Stomach smooth muscle (tissue), 2 donors: ENCODE measurements around the gene ADAMTS9.

ENCODE experiments used
- H3K27ac ChIP-seq: one replicate; pipeline ENCODE4 v1.7.0; 2013; ENCODE audit warnings: mild to moderate bottlenecking, low read length, inconsistent platforms
- H3K27me3 ChIP-seq, 2 donors: one replicate each; pipeline ENCODE4 v1.7.0; 2013; ENCODE audit warnings: low read length in 2 of 2; ENCODE audit not compliant: insufficient read depth in 2 of 2, control insufficient read depth in 1 of 2
- H3K36me3 ChIP-seq, 2 donors: one replicate each; pipeline ENCODE4 v1.7.0; 2013; ENCODE audit warnings: low read length in 2 of 2; ENCODE audit not compliant: control insufficient read depth in 2 of 2, insufficient read depth in 2 of 2
- H3K4me1 ChIP-seq: one replicate; pipeline ENCODE4 v1.7.0; 2013; ENCODE audit warnings: low read length; ENCODE audit not compliant: control insufficient read depth, insufficient read depth
- H3K4me3 ChIP-seq, 2 donors: one replicate each; pipeline ENCODE4 v1.7.0; 2013; ENCODE audit warnings: low read length in 2 of 2
- H3K9ac ChIP-seq, 2 donors: one replicate each; pipeline ENCODE4 v1.7.0; 2013; ENCODE audit warnings: low read length in 2 of 2, mild to moderate bottlenecking in 1 of 2
- H3K9me3 ChIP-seq, 2 donors: one replicate each; pipeline ENCODE4 v1.7.0; 2013; ENCODE audit warnings: low read length in 2 of 2; ENCODE audit not compliant: control insufficient read depth in 2 of 2
- donor health status: healthy.
- donor health status: Pancreatic carcinoma.

ADAMTS9 gene

DNA sequence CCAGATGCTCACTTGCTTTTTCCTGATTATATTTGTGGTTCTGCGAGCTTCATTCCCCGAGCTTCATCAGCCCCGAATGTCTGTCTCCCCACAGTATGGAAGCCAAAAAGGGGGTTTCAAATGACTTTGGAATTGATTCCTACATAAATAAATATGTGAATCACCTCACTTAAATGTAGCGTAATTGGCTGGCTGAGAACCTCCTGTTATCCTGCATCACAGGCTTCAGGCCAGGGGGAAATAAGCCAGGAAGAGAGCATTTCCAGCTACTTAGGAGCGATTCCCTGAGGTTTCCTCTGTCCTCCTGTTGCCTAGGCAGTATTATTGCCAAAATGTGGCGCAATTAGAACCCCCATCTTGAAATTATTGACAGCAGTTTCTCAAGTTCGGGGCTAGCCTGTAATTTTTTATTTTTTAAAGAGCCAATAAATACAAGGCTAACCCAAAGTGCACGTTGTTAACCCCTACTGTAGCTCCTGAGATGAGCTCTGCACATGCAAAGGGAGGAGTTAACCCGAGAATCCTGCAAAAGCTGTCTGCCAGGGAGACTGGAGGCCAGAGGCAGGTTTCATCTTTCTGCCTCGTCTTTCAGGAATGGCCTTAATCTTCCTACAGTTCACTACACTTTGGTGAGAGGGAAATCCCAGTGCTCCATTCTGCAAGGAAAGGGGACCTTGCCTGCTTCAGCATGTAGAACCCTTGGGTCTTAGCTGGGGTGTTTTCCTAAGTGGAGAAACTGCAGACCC lies 148.2 kb downstream of the ADAMTS9 start:
- Histone ChIP-seq H3K27me3 (no peaks in the 10 kb centered on the region), H3K27ac (peak overlapping the region; percentile 41), H3K4me1 (peaks cover 21% of the 10 kb centered on the region), H3K4me3 (peak overlapping the region; percentile 29 to 49), H3K9ac (no peak overlapping the region), H3K36me3 (peaks cover 2 to 7% of the 10 kb centered on the region in 2 donors), H3K9me3 (no peaks in the 10 kb centered on the region)

DNA sequence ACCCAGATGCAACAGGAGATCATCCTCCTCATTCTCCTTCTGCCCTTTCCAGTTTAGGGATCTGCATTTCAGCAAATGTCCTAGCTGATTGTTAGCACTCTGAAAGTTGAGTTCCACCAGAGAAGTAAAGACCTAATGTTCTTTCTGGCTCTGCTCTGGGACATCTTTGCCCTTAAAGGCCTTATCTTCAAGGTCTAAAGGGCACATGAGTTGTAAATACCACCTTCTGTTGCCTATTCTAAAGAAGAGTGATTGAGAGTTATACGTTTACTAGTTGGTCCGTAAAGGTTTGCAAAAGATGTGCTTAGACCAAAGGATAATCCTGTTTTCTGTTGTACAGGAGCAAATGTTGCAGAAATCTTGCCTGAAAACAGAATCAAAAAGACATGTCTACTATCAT lies 151.6 kb downstream of the ADAMTS9 start:
- Histone ChIP-seq H3K27me3 (no peaks in the 10 kb centered on the region), H3K36me3 (peaks cover 2 to 5% of the 10 kb centered on the region in 2 donors), H3K4me3 (no peak overlapping the region), H3K9me3 (no peaks in the 10 kb centered on the region), H3K27ac (no peak overlapping the region), H3K9ac (no peak overlapping the region), H3K4me1 (peaks cover 21% of the 10 kb centered on the region)

DNA sequence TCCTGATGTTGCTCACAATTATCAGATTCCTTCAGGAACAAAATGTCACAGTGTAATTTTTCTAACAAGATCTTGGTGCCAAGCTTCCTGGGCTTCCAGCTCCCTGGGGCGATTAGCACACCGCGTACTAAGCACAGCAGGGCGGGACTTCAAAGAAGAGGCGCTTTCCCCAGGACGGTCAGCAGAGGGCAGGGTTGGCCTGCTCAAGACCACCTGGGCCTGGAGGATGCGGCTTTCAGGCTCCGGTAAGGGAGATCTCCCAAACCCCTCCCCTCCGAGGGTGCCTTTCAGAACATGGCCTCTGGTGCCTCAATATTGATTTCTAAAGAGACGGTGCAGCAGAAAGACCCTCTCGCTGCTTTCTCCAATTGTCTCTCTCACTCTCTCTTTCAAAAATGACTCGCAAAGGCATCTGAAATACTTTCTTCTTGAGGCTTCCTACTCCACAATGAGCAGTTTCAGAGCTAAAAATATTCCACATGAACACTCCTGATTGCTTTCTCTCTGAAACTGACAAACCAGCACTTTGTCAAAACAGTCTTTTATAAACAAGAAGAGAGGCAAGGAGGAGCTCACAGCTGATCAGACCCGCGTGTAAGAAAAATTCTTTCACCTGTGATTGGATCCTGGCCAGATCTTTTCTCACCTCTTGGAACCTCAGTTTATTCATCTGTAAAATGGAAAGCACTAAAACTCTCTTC lies 154.0 kb downstream of the ADAMTS9 start:
- Histone ChIP-seq H3K4me3 (peak overlapping the region; percentile 15 to 50), H3K36me3 (no peaks in the 10 kb centered on the region), H3K9ac (peak overlapping the region; percentile 6 to 39), H3K9me3 (no peaks in the 10 kb centered on the region), H3K27ac (no peak overlapping the region), H3K4me1 (peaks cover 10% of the 10 kb centered on the region), H3K27me3 (no peaks in the 10 kb centered on the region)

DNA sequence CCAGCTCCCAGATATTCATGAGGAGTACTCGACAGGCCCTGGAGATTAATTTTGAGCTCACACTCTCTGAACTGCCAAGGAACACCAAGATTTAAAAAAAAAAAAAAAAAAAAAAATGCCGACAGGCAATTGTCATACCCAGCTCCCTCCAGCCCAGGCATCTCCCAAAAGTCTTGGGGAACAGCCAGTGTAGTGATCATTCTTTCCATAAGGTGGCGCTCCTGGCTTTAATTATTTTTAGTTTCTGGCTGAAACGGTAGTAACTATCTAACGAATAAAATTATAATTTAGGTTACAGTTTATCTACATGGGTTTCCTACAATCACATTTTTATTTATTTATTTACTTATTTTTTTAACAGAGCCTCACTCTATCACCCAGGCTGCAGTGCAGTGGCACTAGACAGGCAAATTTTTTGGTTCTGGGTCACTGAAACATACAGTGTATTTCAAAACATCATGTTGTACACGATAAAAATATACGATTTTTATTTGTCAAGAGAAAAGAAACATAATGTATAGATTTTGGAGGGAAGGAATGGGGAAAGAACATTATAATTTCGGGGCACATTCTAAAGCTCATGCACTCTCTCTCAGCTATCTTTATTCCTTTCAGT lies 157.3 kb downstream of the ADAMTS9 start:
- H3K27me3 ChIP-seq: no peaks in the 10 kb centered on the region
- H3K9me3 ChIP-seq: no peaks in the 10 kb centered on the region
- H3K27ac ChIP-seq: no peak overlapping the region
- H3K9ac ChIP-seq: no peak overlapping the region
- H3K36me3 ChIP-seq: peaks cover 0 to 3% of the 10 kb centered on the region in 2 donors
- peaks cover 7% of the 10 kb centered on the region for H3K4me1 ChIP-seq
- no peak overlapping the region for H3K4me3 ChIP-seq

DNA sequence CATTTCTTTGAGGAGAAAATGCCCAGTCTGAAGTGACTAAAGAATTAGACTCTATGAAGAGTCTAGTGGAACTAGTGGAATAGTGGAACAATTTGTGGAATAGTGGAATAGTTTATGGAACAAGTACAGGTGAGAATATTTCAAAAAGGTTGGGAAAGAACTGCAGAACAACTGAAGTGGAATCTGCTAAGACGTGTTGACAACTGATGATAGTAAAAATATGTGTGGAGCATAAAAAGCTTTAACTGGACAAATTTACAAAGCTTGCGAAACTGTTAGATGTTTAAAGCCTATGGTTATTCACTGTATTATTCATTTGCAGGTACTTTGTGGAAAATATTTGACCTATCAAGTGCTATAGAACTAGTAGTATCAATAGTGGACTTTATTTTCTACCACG lies 164.5 kb downstream of the ADAMTS9 start:
- peaks cover 3 to 4% of the 10 kb centered on the region in 2 donors for H3K36me3 ChIP-seq

DNA sequence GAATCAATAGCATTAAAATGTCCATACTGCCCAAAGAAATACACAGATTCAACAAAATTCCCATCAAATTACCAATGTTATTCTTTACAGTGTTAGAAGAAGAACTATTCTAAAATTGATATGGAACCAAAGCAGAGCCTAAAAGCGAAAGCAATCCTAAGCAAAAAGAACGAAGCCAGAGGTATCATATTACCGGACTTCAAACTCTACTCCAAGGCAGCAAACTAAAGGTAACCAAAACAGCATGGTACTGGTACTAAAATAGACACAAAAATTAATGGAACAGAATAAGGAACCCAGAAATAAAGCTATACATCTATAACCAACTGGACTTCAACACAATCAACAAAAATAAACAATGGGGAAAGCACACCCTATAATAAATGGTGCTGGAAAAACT lies 167.5 kb downstream of the ADAMTS9 start:
- H3K27ac ChIP-seq: no peak overlapping the region
- no peaks in the 10 kb centered on the region for H3K4me1 ChIP-seq
- H3K27me3 ChIP-seq: no peaks in the 10 kb centered on the region
- H3K9ac ChIP-seq: no peak overlapping the region
- no peaks in the 10 kb centered on the region for H3K9me3 ChIP-seq
- peaks cover 0 to 8% of the 10 kb centered on the region in 2 donors for H3K36me3 ChIP-seq
- no peak overlapping the region for H3K4me3 ChIP-seq

More for the DNA sequence above, 164.5 kb downstream of the ADAMTS9 start:
- H3K9ac ChIP-seq: no peak overlapping the region
- no peak overlapping the region for H3K27ac ChIP-seq
- H3K9me3 ChIP-seq: no peaks in the 10 kb centered on the region
- H3K27me3 ChIP-seq: no peaks in the 10 kb centered on the region
- no peak overlapping the region for H3K4me3 ChIP-seq
- no peaks in the 10 kb centered on the region for H3K4me1 ChIP-seq

DNA sequence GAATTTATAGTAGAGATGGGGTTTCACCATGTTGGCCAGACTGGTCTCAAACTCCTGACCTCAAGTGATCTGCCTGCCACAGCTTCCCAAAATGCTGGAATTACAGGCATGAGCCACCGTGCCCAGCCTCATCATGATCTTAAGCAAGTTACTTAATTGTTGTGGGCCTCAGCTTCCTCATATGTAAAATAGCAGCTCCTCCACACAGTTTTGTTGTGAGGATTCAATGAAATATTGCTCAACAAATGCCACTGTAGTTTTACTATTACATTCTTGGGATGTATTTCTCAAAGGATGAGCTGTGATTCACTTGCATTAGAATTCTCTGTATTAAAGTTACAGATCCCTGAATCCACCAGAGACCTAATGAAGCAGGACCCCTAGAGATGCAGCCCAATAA lies 168.8 kb downstream of the ADAMTS9 start:
- no peak overlapping the region for H3K9ac ChIP-seq
- H3K9me3 ChIP-seq: no peaks in the 10 kb centered on the region
- no peak overlapping the region for H3K4me3 ChIP-seq
- no peaks in the 10 kb centered on the region for H3K27me3 ChIP-seq
- no peaks in the 10 kb centered on the region for H3K4me1 ChIP-seq
- H3K36me3 ChIP-seq: peaks cover 0 to 8% of the 10 kb centered on the region in 2 donors
- H3K27ac ChIP-seq: no peak overlapping the region

DNA sequence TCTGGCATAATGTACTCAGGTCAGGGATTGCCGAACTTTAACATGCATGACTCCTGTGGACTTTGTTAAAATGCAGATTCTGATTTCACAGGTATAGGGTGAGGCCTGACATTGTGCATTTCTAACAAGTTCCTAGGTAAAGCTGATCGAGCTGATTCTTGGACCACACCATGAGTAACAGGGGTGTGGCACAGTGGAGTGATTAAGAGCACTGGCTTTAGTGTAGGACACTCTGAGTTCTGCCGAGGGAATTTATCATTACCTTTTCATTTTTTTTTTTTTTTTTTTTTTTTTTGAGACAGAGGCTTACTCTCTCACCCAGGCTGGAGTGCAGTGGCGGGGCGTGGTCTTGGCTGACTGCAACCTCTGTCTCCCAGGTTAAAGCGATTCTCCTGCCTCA lies 169.3 kb downstream of the ADAMTS9 start:
- Histone ChIP-seq H3K27ac (no peak overlapping the region), H3K4me1 (no peaks in the 10 kb centered on the region), H3K27me3 (no peaks in the 10 kb centered on the region), H3K9me3 (no peaks in the 10 kb centered on the region), H3K4me3 (no peak overlapping the region), H3K9ac (no peak overlapping the region), H3K36me3 (peaks cover 0 to 8% of the 10 kb centered on the region in 2 donors)

DNA sequence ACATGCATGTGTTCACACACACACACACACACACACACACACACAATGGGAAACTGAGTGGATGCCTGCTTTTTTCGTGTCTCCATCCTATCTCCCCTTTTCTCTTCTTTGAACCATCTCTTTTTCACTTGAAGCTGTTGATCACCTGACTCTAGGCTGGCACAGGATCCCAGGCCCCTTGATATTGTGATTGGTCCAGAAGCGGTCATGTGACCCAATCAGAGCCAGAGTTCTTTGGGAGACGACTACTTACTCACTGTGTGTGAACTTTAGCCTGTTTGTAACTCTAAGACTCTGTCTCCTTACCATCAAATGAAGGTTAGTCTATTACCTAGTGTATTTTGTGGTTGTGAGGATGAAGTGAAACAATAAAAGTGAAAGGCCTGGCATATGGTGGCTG lies 172.9 kb downstream of the ADAMTS9 start:
- no peaks in the 10 kb centered on the region for H3K9me3 ChIP-seq
- H3K4me3 ChIP-seq: no peak overlapping the region
- H3K27ac ChIP-seq: no peak overlapping the region
- H3K27me3 ChIP-seq: no peaks in the 10 kb centered on the region
- H3K36me3 ChIP-seq: peaks cover 0 to 4% of the 10 kb centered on the region in 2 donors
- no peaks in the 10 kb centered on the region for H3K4me1 ChIP-seq
- no peak overlapping the region for H3K9ac ChIP-seq

DNA sequence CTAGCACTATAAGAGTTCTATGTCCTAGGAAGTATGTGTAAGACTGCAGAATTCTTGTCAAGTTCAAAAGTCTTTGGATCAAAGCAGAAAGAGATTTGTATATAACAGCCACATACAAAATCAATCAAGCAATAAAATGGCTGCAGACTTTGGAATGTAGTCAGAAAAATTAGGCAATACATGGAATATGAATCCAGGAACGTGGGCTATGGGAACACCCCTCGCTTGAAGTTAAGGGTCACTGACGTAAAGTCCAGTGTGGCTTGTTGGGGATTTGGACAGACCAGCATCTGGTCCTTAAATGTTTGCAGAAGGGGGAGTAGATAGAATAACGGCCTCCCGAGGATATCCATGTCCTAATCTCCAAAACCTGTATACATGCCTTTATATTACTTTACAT lies 178.6 kb downstream of the ADAMTS9 start:
- H3K9ac ChIP-seq: no peak overlapping the region
- H3K36me3 ChIP-seq: no peaks in the 10 kb centered on the region
- no peak overlapping the region for H3K4me3 ChIP-seq
- no peaks in the 10 kb centered on the region for H3K27me3 ChIP-seq
- H3K9me3 ChIP-seq: no peaks in the 10 kb centered on the region
- H3K4me1 ChIP-seq: no peaks in the 10 kb centered on the region
- H3K27ac ChIP-seq: no peak overlapping the region
